D721Med (cell line): ENCODE data around the gene PIGX.

Source experiments
- DNase-seq: peaks from one replicate; pipeline ENCODE4 v3.0.0; 2011; ENCODE audit warnings: low spot score; ENCODE audit not compliant: insufficient read length
- FAIRE-seq: peaks from 2 replicates; lab custom pipeline; 2011; peaks lifted over from hg19 to GRCh38; lab: Jason Lieb, UNC
- TF ChIP-seq, protein P1 (sequence below): IDR thresholded peaks from 2 replicates; pipeline ENCODE4 v1.5.1; 2012; ENCODE audit warnings: mild to moderate bottlenecking, control low read depth; ENCODE audit not compliant: insufficient read depth; ENCODE audit errors: missing control alignments

Gene PIGX

DNA sequence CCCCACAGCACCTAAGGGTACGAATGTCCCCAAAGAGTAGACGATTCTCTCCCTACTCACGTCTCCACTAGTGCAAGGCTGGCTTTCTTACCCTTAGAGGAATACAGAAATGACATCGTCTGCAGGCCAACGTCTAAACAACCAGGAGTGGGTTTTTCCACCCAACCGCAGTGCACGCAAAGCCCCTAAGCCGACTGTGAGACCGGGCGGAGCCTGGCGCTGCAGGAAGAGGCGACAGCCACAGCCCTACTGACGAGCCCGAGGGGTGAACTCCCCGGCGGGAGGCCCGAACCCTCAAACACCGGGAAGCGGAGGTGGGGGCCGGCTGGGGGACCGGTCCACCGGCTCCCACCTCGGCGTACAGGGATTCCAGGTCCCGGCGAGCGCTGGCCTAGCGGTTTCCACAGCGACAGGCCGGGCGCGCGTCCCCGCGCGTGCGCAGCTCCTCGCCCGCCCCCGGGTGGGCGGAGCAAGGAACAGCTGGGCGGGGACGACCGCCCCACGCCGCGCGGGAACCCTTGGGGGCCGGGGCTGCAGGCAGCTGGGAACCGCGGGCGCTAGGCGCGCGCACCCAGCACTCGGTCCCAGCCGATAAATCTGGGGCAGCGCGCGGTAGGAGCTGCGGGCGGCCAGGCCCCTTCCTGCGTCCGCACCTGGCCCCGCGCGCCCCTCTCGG, at the start of gene PIGX, which contains the start of gene CEP19:
PIGX (plus strand) TSS at position 540 of the 676 bp plus-strand sequence.
CEP19 (minus strand) TSS at position 413 of the 676 bp plus-strand sequence. CDS start 3,593 bp downstream, outside the sequence.
- DNase-seq (peak; percentile 85), FAIRE-seq (no peak)
- TF ChIP-seq, protein P1, sequence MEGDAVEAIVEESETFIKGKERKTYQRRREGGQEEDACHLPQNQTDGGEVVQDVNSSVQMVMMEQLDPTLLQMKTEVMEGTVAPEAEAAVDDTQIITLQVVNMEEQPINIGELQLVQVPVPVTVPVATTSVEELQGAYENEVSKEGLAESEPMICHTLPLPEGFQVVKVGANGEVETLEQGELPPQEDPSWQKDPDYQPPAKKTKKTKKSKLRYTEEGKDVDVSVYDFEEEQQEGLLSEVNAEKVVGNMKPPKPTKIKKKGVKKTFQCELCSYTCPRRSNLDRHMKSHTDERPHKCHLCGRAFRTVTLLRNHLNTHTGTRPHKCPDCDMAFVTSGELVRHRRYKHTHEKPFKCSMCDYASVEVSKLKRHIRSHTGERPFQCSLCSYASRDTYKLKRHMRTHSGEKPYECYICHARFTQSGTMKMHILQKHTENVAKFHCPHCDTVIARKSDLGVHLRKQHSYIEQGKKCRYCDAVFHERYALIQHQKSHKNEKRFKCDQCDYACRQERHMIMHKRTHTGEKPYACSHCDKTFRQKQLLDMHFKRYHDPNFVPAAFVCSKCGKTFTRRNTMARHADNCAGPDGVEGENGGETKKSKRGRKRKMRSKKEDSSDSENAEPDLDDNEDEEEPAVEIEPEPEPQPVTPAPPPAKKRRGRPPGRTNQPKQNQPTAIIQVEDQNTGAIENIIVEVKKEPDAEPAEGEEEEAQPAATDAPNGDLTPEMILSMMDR = no peak

DNA sequence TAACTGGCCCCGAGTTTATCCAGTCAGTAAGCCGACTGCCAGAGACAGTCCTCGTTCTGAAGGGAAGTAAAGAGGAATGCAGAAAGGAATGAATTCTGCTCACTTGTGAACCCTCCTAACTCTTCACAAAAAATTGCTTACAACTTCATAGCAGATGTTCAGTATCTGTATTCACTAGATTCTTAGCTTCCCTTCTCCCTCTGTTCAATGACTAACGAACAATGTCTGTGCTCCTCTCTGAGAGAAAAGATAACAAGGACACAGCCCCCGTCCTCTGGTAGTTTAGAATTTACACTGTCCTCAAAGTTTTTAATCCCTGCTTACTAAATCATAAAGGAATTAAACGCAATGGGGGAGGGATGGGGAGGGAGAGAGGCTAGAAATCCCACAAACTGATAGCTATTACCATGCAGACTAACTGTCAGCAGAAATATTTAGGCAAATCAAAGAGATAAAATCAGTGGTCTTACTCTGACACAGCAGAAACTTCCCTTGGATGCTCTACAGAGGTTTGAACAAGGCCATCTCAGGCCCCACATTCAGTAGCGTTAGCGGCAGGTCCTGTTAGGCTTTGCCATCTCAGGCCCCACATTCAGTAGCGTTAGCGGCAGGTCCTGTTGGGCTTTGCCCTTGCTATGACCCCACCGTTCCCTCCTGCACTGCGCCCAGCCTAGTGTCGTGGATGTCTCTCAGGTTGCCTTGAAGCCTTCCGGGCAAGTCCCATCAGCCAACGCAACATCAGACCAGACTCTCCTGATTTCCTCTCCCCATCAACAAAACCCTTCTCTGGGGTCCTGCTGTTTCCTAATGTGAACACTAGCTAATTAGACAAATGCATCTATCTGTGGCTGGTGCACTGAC, 49.2 kb upstream of the PIGX start:
- TF ChIP-seq, protein P1 = no peak
- FAIRE-seq (no peak), DNase-seq (no peak)

DNA sequence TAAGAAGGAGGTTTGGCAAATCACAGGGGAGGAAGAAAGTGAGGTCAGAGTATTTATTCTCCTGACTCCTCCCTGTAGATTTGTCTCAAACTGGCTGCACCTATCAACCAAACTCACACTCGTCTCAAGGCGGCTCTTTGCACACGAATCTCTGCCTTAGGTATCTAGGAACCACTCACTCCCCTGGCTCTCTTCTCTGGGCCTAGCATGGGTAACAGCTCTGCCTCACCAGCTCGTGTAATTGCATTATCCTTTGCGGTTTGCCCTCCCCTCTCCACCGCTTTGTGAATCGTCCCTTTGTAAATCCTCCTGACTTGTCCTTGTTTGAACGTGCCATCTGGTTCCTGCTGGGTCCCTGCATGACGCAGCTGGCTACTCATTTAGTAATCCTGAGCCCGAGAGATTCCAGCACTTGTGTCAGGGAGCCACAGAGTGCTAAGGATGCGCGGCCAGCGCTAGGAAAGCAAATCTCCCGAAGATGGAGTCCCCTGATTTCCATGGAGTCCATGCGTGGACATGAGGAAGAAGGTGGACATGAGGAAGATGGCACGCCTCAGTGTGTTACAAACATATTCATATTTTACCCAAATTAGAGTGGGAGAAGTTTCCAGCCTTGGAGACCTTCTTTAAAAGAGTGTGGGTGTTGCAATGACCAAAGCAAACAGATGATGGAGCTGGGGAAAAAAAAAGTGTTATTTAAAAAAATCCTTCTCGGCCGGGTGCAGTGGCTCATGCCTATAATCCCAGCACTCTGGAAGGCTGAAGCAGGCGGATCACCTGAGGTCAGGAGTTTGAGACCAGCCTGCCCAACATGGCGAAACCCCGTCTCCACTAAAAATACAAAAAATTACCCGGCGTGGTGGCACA, 45.9 kb upstream of the PIGX start:
- peak; percentile 69 for DNase-seq
- peak; percentile 91 for FAIRE-seq
- TF ChIP-seq, protein P1 = no peak

DNA sequence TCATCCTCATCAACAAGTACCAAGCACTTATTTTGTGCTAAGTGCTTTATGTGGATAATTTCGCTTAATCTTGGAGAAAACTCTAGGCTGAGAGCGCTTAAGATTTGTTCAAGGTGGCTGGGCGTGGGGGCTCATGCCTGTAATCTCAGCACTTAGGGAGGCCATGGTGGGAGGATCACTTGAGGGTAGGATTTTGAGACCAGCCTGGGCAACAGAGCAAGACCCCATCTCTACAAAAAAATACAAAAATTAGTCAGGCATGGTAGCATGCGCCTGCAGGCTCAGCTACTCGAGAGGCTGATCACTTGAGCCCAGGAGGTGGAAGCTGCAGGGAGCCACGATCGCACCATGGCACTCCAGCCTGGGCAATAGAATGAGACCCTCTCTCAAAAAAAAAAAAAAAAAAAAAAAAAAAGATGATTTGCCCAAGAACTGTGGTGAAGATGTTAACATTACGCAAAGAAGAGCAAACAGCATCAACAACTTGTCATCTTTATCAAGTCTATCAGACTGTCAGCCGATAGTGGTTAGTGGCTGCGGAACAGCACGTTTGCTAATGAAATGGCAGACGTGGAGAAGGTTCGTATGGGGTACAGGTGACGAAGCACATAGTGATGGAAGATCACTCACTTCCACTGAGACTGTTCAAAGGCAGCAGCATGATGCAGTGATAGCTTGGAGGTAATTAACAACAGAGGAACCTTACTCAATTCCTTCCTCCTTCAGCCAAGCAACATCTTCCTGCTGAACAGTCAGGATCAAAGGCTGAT, 44.9 kb upstream of the PIGX start:
- FAIRE-seq (no peak), DNase-seq (no peak)
- TF ChIP-seq, protein P1 = no peak

DNA sequence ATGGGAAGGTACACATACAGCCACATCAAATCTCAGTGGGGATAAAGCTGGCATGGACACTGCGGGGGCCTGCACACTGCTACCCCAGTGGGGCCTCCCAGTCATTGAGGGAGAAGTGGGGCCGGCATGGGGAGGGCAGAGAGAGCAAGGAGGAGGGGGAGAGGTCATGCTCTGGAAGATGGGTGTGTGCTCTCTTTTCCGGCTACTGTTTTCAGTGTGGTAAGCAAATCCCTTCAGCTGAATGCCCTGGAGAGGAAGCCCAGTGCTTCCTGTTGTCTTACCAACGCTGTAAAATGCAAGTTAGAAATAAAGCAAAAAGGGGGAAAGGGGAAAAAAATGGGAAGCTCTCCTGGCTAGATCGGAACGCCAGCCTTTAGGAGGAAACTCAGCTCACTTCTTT, 41.8 kb upstream of the PIGX start:
- FAIRE-seq (no peak), DNase-seq (no peak)
- TF ChIP-seq, protein P1 = no peak

DNA sequence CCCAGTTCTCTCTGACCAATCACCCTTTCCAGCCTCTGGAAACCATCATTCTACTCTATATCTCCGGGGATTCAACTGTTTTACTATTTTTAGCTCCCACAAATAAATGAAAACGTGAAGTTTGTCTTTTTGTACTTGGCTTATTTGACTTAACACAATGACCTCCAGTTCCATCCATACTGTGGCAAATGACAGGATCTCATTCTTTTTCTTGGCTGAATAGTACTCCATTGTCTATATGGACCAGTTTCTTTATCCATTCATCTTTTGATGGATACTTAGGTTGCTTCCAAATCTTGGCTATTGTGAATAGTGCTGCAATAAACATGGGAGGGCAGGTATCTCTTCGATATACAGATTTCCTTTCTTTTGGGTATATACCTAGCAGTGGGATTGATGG, 38.5 kb upstream of the PIGX start:
- TF ChIP-seq, protein P1 = no peak
- no peak for DNase-seq
- no peak for FAIRE-seq
